CD8-positive, alpha-beta memory T cell (primary cell): ENCODE results near the gene TRIM17. TPM values are rescaled to one million over a fixed set of nuclear protein-coding genes. Genes with fewer than 3 reads are reported as not detected.

ENCODE experiments used
- CTCF ChIA-PET: fragments of 350-600 bp; sonication (Branson Sonifier 250); formaldehyde crosslinking; loops from one replicate; lab custom pipeline; 2021; ENCODE audit warnings: antibody characterized with exemption; lab: Charles Lee
- POLR2A ChIA-PET: fragments of 350-600 bp; sonication (Branson Sonifier 250); formaldehyde crosslinking; loops from one replicate; lab custom pipeline; 2021; ENCODE audit warnings: antibody characterized with exemption; lab: Charles Lee
- DNase-seq, 5 donors: peaks; one replicate each; pipeline versions ENCODE4 v3.0.0 to v3.0.0-alpha.2; 2020 to 2022; ENCODE audit warnings: mixed read lengths in 1 of 5
- H3K27ac ChIP-seq: one replicate; pipeline ENCODE4 v1.7.0; 2013; ENCODE audit warnings: low read depth, mild to moderate bottlenecking, low read length, moderate library complexity
- H3K27me3 ChIP-seq: 2 replicates; pipeline ENCODE4 v1.7.0; 2013; ENCODE audit warnings: low read length, mild to moderate bottlenecking; ENCODE audit not compliant: insufficient read depth, poor library complexity, severe bottlenecking
- H3K36me3 ChIP-seq: 2 replicates; pipeline ENCODE4 v1.7.0; 2013; ENCODE audit warnings: mild to moderate bottlenecking, low read length, moderate library complexity; ENCODE audit not compliant: insufficient read depth
- H3K4me1 ChIP-seq: 2 replicates; pipeline ENCODE4 v1.7.0; 2013; ENCODE audit warnings: mild to moderate bottlenecking, low read length, moderate library complexity; ENCODE audit not compliant: insufficient read depth
- H3K4me3 ChIP-seq: 2 replicates; pipeline ENCODE4 v1.7.0; 2013; ENCODE audit warnings: mild to moderate bottlenecking, low read length
- H3K9me3 ChIP-seq: 2 replicates; pipeline ENCODE4 v1.7.0; 2013; ENCODE audit warnings: mild to moderate bottlenecking, low read length
- H3K27ac Mint-ChIP-seq, 8 donors: one replicate each; pipeline ENCODE4 v1.8.0; 2020 to 2021; ENCODE audit warnings: mixed read lengths in 8 of 8, mild to moderate bottlenecking in 6 of 8, inconsistent platforms in 3 of 8, moderate library complexity in 3 of 8
- H3K27me3 Mint-ChIP-seq, 2 donors: one replicate each; pipeline ENCODE4 v1.8.0; 2020 to 2021; ENCODE audit warnings: mixed read lengths in 2 of 2, mild to moderate bottlenecking in 1 of 2, moderate library complexity in 1 of 2
- H3K36me3 Mint-ChIP-seq, 3 donors: one replicate each; pipeline ENCODE4 v1.8.0; 2020 to 2021; ENCODE audit warnings: mixed read lengths in 3 of 3, inconsistent platforms in 1 of 3, mild to moderate bottlenecking in 1 of 3
- H3K4me1 Mint-ChIP-seq, 3 donors: one replicate each; pipeline ENCODE4 v1.8.0; 2020 to 2021; ENCODE audit warnings: mixed read lengths in 3 of 3, inconsistent platforms in 1 of 3, mild to moderate bottlenecking in 1 of 3
- H3K4me3 Mint-ChIP-seq, 7 donors: one replicate each; pipeline ENCODE4 v1.8.0; 2020 to 2021; ENCODE audit warnings: mixed read lengths in 7 of 7, mild to moderate bottlenecking in 6 of 7, moderate library complexity in 4 of 7, inconsistent platforms in 2 of 7
- H3K9me3 Mint-ChIP-seq, 5 donors: one replicate each; pipeline ENCODE4 v1.8.0; 2020 to 2022; ENCODE audit warnings: mixed read lengths in 5 of 5, mild to moderate bottlenecking in 3 of 5, moderate library complexity in 2 of 5, inconsistent platforms in 1 of 5
- polyA plus RNA-seq: library from polyadenylated mRNA; unstranded; fragments of 300-500 nt; fragmentation: Illumina TruSeq; gene quantifications from one replicate; pipeline ENCODE4 v1.2.3, GENCODE V29; 2021
- total RNA-seq, 2 experiments: library from RNA; stranded (reverse); gene quantifications; one replicate each; pipeline ENCODE4 v1.2.3, GENCODE V29; 2021

The TRIM17 gene
- total and polyA plus RNA-seq, 3 experiments from 2014 or later, result 0.60 to 2.1 (median 1.8) TPM

DNA sequence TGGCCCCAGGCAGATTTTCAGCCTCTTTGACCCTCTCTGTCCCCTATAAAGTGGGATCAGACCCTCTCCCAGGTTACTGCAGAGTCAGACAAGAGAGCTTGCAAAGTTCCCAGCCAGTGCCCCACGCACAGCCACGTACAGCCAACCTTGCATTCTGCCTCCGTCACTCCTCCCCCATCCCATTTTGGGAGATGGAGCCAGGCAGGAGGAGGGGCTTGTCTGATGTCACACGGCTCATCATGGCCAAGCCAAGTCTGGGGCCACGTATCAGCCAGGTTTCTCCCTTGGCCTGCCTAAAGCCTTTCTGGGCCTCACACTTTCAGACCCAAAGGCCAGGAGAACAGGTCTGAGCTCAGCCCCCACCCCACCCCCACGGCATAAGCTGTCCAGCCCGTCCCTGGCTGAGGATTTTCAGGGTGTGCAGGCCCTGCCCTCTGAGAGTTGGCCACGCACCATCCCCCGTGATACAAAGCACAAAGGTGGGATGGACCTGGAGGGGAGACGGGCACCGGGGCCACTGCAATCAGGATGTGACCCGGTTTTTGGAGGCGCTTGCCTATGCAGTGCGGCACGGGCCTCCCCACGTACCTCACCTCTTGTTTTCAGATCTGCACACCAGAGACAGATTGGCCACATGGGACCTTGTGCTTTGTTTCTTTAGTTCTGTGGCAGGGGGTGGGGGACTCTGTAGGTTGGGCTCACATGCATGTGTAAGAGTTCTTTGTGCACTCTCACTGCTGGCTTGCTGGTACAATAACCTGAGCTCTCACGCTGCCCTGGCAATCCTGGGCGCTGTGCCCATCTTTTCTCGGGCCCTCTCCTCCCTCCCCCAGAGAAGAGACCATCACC lies 57.7 kb downstream of the TRIM17 start:
- no peaks in the 10 kb centered on the region for H3K36me3 ChIP-seq
- peaks cover 0 to 2% (median 0%) of the 10 kb centered on the region in 3 donors for H3K36me3 Mint-ChIP-seq
- no peaks in the 10 kb centered on the region for H3K9me3 ChIP-seq
- ChIA-PET CTCF (no interaction called here), POLR2A (no interaction called here)
- H3K4me3 Mint-ChIP-seq, result no peak overlapping the region
- no peaks in the 10 kb centered on the region for H3K4me1 ChIP-seq
- no peaks in the 10 kb centered on the region for H3K9me3 Mint-ChIP-seq
- H3K4me1 Mint-ChIP-seq, result no peaks in the 10 kb centered on the region
- DNase-seq, result no peak
- H3K27ac Mint-ChIP-seq, result peak overlapping the region in 1 of 8 donors; percentile 33
- no peak overlapping the region for H3K27ac ChIP-seq
- no peak overlapping the region for H3K4me3 ChIP-seq
- H3K27me3 ChIP-seq, result no peaks in the 10 kb centered on the region
- no peaks in the 10 kb centered on the region for H3K27me3 Mint-ChIP-seq

GRCh38 chr1:228358039-228358763 lies 58.5 kb downstream of the TRIM17 start:
- no peaks in the 10 kb centered on the region for H3K27me3 Mint-ChIP-seq
- H3K4me1 Mint-ChIP-seq, result no peaks in the 10 kb centered on the region
- Histone ChIP-seq H3K9me3 (no peaks in the 10 kb centered on the region), H3K4me1 (no peaks in the 10 kb centered on the region), H3K27ac (no peak overlapping the region), H3K36me3 (no peaks in the 10 kb centered on the region), H3K4me3 (no peak overlapping the region), H3K27me3 (no peaks in the 10 kb centered on the region)
- no peak overlapping the region for H3K4me3 Mint-ChIP-seq
- H3K9me3 Mint-ChIP-seq, result no peaks in the 10 kb centered on the region
- peak overlapping the region in 4 of 8 donors; percentile 4 to 77 (median 32) for H3K27ac Mint-ChIP-seq
- no peak for DNase-seq
- ChIA-PET POLR2A (no interaction called here), CTCF (no interaction called here)
- H3K36me3 Mint-ChIP-seq, result peaks cover 0 to 2% (median 0%) of the 10 kb centered on the region in 3 donors

Other genes with a start within 250 kb of the TRIM17 start
- gene OBSCN, start 208.8 kb downstream of the TRIM17 start, total RNA-seq, result 10 to 100 TPM; 10.9 to 13.6 TPM
- 3.0 TPM for gene OBSCN, start 208.8 kb downstream of the TRIM17 start, polyA plus RNA-seq
- 10 to 100 TPM; 38.3 to 38.8 TPM for gene TRIM11, start 10.0 kb downstream of the TRIM17 start, total RNA-seq
- gene TRIM11, start 10.0 kb downstream of the TRIM17 start, polyA plus RNA-seq, result 21.5 TPM
- gene RNF187, start 70.5 kb upstream of the TRIM17 start, total RNA-seq, result 100 to 1,000 TPM; 128 to 129 TPM
- gene RNF187, start 70.5 kb upstream of the TRIM17 start, polyA plus RNA-seq, result 56.7 TPM